K562 (cell line): ENCODE measurements around the gene BIRC5. TPM values are rescaled to one million over a fixed set of nuclear protein-coding genes. Genes with fewer than 3 reads are reported as not detected.

ENCODE experiments used
- ARID1B ChIP-seq: fragments of 450-650 bp; IDR thresholded peaks from 2 replicates; pipeline ENCODE4 v1.6.1; 2016; ENCODE audit warnings: antibody characterized with exemption, mild to moderate bottlenecking, inconsistent platforms
- ARID2 ChIP-seq: fragments of 450-650 bp; IDR thresholded peaks from 2 replicates; pipeline ENCODE4 v1.6.1; 2017; ENCODE audit warnings: antibody characterized with exemption, mild to moderate bottlenecking
- FIP1L1 ChIP-seq: fragments of 200-400 bp; formaldehyde crosslinking; IDR thresholded peaks from 2 replicates; pipeline ENCODE4 v1.6.1; 2018; ENCODE audit warnings: mild to moderate bottlenecking, low read depth, low read length; ENCODE audit not compliant: poor library complexity, severe bottlenecking
- FOXK1 ChIP-seq: sonication (generic); formaldehyde crosslinking; IDR thresholded peaks from 2 replicates; pipeline ENCODE4 v1.8.0; 2022; ENCODE audit warnings: missing genetic modification reagents, mild to moderate bottlenecking, borderline replicate concordance
- MAFK ChIP-seq: IDR thresholded peaks from 2 replicates; pipeline ENCODE4 v1.6.1; 2011; ENCODE audit warnings: low read length, improper control_type of control experiment
- ZBED1 ChIP-seq: IDR thresholded peaks from 2 replicates; pipeline ENCODE4 v1.6.1; 2014
- ZNF583 ChIP-seq: fragments of 250-450 bp; sonication (Bioruptor Pico); IDR thresholded peaks from 2 replicates; pipeline ENCODE4 v1.4.0; 2020
- polyA plus RNA-seq, 8 experiments: library from polyadenylated mRNA; depleted of rRNA in 4 of 8; stranded (reverse) in 5 of 8; unstranded in 3 of 8; fragments of >200 nt; fragmentation: Nextera tagmentation in 2 of 8; fragmentation: Illumina TruSeq in 1 of 8; extraction: Ambion mirVana in 2 of 8; extraction: Trizol in 1 of 8; gene quantifications; 2 replicates each; pipeline versions ENCODE4 v1.2.1 to v1.2.3, GENCODE V29; 2011 to 2014; ENCODE audit warnings: inconsistent platforms in 1 of 8, missing spikeins in 1 of 8
- total RNA-seq, 7 experiments: library from RNA; depleted of rRNA in 6 of 7; stranded (reverse); fragments of >200 nt in 6 of 7; fragmentation: Illumina TruSeq in 2 of 7; extraction: Trizol in 2 of 7; gene quantifications; 2 replicates each; pipeline versions ENCODE4 v1.2.1 to v1.2.3, GENCODE V29; 2011 to 2021; ENCODE audit warnings: low replicate concordance in 1 of 7
- TF ChIP-seq, protein P1 (sequence below): fragments of 250-450 bp; sonication (Bioruptor Pico); IDR thresholded peaks from 2 replicates; pipeline ENCODE4 v1.8.0; 2021; ENCODE audit warnings: moderate library complexity, mild to moderate bottlenecking, inconsistent platforms

Gene BIRC5
- total and polyA plus RNA-seq, 9 of the 15 experiments (the other 6 are each of a cell fraction or from before 2014, with no cell fraction given) = 64.4 to 140 (median 101) TPM

GRCh38 chr17:78214016-78214705 is at the start of gene BIRC5 (continued):
- TF ChIP-seq, protein P1, sequence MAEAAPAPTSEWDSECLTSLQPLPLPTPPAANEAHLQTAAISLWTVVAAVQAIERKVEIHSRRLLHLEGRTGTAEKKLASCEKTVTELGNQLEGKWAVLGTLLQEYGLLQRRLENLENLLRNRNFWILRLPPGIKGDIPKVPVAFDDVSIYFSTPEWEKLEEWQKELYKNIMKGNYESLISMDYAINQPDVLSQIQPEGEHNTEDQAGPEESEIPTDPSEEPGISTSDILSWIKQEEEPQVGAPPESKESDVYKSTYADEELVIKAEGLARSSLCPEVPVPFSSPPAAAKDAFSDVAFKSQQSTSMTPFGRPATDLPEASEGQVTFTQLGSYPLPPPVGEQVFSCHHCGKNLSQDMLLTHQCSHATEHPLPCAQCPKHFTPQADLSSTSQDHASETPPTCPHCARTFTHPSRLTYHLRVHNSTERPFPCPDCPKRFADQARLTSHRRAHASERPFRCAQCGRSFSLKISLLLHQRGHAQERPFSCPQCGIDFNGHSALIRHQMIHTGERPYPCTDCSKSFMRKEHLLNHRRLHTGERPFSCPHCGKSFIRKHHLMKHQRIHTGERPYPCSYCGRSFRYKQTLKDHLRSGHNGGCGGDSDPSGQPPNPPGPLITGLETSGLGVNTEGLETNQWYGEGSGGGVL = no peak
- TF ChIP-seq FIP1L1 (peak; percentile 54), MAFK (no peak), ARID1B (peak; percentile 35; the same call in 1 of the 2 replicates), ZBED1 (no peak), ZNF583 (no peak), ARID2 (no peak), FOXK1 (CRISPR knock-in tag) (peak; percentile 36; the same call in 1 of the 2 replicates)
